Duodenal mucosa (tissue), 2 donors: ENCODE measurements around the gene SIRT6.
A peak's percentile ranks its signal among the peaks of the same experiment; 100 is the strongest.

Experiments used
- H3K27ac ChIP-seq: one replicate; pipeline ENCODE4 v1.7.0; 2013; ENCODE audit warnings: low read depth, low read length
- H3K27me3 ChIP-seq, 2 donors: one replicate each; pipeline ENCODE4 v1.7.0; 2013; ENCODE audit warnings: low read length in 2 of 2, control low read depth in 1 of 2; ENCODE audit not compliant: insufficient read depth in 2 of 2, control insufficient read depth in 1 of 2
- H3K36me3 ChIP-seq, 2 donors: one replicate each; pipeline ENCODE4 v1.7.0; 2013; ENCODE audit warnings: low read length in 2 of 2, control low read depth in 1 of 2; ENCODE audit not compliant: insufficient read depth in 2 of 2, control insufficient read depth in 1 of 2
- H3K4me1 ChIP-seq, 2 donors: one replicate each; pipeline ENCODE4 v1.7.0; 2013; ENCODE audit warnings: low read length in 2 of 2, control low read depth in 1 of 2; ENCODE audit not compliant: insufficient read depth in 2 of 2, control insufficient read depth in 1 of 2
- H3K4me3 ChIP-seq, 2 donors: one replicate each; pipeline ENCODE4 v1.7.0; 2013; ENCODE audit warnings: low read length in 2 of 2, low read depth in 1 of 2
- H3K9ac ChIP-seq, 2 donors: one replicate each; pipeline ENCODE4 v1.7.0; 2013; ENCODE audit warnings: low read length in 2 of 2, low read depth in 1 of 2
- H3K9me3 ChIP-seq, 2 donors: one replicate each; pipeline ENCODE4 v1.7.0; 2013; ENCODE audit warnings: low read length in 2 of 2, control low read depth in 1 of 2; ENCODE audit not compliant: control insufficient read depth in 1 of 2

The SIRT6 gene

DNA sequence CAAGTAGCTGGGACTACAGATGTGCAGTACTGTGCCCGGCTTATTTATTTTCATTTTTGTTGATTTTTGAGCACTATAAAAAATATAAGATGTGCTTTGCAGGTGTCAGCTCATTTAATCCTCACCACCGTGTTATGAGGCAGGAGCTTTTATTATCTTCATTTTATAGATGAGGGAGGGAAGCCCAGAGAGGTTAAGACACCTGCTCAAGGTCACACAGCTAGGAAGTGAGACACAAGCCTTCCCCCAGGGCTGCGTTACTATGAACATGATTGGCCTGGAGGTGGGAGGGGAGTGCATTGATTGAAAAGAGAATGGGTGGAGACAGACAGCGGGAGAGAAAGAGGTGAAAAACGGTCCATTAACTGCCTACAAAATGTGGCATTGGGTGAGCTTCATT, 7.3 kb upstream of the SIRT6 start:
- Histone ChIP-seq H3K36me3 (no peaks in the 10 kb centered on the region), H3K9ac (no peak overlapping the region), H3K27ac (no peak overlapping the region), H3K4me3 (no peak overlapping the region), H3K27me3 (no peaks in the 10 kb centered on the region), H3K4me1 (peaks cover 0 to 3% of the 10 kb centered on the region in 2 donors), H3K9me3 (no peaks in the 10 kb centered on the region)

DNA sequence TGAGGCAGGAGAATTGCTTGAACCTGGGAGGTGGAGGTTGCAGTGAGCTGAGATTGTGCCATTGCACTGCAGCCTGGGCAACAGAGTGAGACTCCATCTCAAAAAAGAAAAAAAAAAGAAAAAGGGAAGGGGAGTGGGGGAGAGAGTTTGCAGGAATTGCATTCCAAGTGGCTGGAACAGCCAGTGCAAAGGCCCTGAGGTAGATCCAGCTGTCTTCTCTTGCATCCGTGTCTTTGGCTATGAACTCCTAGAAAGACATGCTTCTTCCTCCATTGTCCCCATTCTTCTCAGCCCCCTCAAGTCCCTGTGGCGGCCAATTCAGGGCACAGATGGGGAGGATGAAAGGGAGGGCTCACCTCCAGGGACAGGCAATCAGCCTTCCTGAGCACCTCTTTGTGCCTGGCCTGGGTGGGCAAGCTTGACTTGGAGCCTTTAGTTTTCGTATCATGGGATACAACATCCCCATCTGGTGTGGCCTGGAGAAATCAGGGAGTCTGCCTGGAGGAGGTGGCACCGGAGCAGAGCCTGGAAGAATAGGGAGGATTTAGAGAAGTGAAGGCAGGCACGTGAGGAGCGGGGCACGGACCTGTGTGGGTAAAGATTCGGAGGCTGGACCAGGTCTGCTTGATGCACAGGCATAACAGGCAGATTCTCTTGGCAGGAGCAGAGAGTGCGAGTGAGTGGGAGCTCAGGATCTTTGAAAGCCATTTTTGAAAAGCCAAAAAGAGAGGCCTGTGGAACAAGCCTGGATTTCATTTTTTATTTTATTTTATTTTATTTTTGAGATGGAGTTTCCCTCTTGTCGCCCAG, 5.2 kb upstream of the SIRT6 start:
- H3K36me3 ChIP-seq: no peaks in the 10 kb centered on the region
- H3K4me1 ChIP-seq: peaks cover 0 to 6% of the 10 kb centered on the region in 2 donors

DNA sequence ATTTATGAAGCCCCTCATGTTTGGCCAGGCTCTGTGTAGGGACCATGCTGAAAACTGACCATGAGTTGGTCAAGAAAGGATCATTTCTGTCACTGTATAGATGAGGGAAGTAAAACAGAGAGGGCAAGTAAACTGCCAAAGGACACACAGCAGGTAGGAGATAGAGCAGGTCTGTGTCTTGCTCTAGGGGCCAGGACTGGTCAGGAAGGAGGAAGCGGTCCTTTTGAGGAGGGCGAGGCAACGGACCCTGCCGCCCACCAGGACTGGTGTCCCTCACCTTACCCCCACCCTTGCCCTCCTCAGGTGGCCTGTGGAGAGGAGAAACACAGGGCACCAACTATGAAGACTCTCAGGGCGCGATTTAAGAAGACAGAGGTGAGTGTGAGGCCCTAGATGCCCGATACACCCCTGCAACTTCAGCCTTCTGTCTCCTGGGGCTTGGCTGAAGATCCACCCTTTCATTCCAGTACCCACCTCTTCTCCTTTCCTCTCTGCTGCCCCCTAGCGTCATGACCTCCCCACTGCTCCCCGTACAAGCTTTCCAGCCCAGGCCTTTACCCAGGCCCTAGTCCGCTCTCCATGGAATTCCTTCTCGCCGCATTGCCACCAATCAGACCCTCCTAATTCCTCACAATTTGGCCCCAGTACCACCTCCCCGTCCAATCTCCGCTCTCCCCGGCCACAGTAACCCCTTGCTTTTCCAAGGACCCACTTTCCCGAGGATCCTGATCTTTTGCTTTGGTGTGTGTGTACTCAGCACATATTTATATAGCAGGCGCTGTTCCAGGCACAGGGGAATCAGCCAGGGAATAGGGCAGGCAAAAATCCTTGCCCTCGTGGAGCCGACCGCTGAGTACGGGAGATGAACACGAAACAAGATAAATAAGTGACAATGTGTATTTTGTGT, 4.0 kb upstream of the SIRT6 start:
- H3K9me3 ChIP-seq: no peaks in the 10 kb centered on the region
- no peak overlapping the region for H3K9ac ChIP-seq
- no peak overlapping the region for H3K4me3 ChIP-seq
- H3K27ac ChIP-seq: no peak overlapping the region
- H3K36me3 ChIP-seq: no peaks in the 10 kb centered on the region
- H3K27me3 ChIP-seq: no peaks in the 10 kb centered on the region
- peaks cover under 1 to 14% of the 10 kb centered on the region in 2 donors for H3K4me1 ChIP-seq

More for the DNA sequence above, 5.2 kb upstream of the SIRT6 start:
- Histone ChIP-seq H3K9me3 (no peaks in the 10 kb centered on the region), H3K27ac (no peak overlapping the region), H3K4me3 (no peak overlapping the region), H3K9ac (no peak overlapping the region), H3K27me3 (no peaks in the 10 kb centered on the region)

DNA sequence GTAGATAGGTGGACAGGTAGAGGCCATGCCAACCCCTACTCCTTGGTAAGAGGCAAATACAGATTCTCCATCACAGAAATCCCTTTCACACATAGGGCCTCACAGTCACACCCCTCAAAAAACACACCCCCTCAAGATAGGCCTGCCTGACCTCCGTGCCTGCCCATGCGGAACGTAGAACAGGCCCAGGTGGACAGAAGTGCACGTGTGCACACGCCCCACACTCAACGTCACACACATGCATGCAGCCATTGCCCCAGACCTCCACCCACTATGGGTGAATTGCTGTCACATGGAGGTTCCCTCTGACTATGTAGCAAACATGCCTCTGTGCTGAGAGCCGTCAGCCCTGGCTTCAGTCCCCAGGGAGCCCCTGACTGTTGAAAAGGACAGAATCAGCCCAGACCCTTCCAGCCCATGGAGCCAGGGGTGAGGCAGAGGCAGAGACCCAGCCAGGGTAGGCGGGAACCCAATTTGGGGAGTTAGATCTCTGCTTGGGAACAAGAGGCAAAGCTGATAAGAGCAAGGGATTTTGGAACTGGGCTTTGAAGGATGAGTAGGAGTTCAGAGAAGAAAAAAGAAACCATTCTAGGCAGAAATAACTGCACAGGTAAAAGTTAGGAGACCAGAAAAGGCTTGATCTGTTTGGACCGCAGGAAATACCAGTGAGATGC, 3.2 kb upstream of the SIRT6 start:
- Histone ChIP-seq H3K9me3 (no peaks in the 10 kb centered on the region), H3K4me3 (no peak overlapping the region), H3K36me3 (peaks cover 0 to 2% of the 10 kb centered on the region in 2 donors), H3K27ac (no peak overlapping the region), H3K9ac (no peak overlapping the region), H3K4me1 (peaks cover 8 to 22% of the 10 kb centered on the region in 2 donors), H3K27me3 (no peaks in the 10 kb centered on the region)

DNA sequence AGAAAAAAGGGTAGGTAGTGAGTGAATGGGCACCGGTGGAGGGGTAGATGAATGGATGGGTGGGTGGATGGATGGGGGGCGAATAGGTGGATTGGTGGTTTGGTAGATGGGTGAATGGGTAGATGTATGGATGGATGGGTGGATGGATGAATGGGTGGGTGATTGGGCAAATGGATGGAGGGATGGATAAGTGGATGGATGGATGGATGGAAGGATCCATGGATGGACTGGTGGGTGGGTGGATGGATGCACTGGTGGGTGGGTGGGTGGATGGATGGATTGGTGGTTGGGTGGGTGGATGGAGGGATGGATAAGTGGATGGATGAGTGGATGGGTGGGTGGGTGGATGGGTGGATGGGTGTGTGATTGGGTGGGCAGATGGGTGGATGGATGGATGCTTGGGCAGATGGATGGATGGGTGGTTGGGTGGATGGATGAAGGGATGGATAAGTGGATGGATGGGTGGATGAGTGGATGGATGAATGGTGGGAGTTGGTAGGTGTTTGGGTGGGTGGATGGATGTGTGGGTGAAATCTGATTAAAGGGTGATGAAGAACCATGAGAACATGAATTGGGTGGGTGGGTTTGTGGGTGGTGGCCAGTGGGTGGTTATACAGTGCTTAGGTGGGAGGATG, 2.5 kb upstream of the SIRT6 start:
- Histone ChIP-seq H3K9me3 (no peaks in the 10 kb centered on the region), H3K27me3 (no peaks in the 10 kb centered on the region), H3K4me1 (peaks cover 12 to 26% of the 10 kb centered on the region in 2 donors), H3K36me3 (peaks cover 0 to 7% of the 10 kb centered on the region in 2 donors), H3K9ac (no peak overlapping the region), H3K4me3 (no peak overlapping the region), H3K27ac (no peak overlapping the region)

DNA sequence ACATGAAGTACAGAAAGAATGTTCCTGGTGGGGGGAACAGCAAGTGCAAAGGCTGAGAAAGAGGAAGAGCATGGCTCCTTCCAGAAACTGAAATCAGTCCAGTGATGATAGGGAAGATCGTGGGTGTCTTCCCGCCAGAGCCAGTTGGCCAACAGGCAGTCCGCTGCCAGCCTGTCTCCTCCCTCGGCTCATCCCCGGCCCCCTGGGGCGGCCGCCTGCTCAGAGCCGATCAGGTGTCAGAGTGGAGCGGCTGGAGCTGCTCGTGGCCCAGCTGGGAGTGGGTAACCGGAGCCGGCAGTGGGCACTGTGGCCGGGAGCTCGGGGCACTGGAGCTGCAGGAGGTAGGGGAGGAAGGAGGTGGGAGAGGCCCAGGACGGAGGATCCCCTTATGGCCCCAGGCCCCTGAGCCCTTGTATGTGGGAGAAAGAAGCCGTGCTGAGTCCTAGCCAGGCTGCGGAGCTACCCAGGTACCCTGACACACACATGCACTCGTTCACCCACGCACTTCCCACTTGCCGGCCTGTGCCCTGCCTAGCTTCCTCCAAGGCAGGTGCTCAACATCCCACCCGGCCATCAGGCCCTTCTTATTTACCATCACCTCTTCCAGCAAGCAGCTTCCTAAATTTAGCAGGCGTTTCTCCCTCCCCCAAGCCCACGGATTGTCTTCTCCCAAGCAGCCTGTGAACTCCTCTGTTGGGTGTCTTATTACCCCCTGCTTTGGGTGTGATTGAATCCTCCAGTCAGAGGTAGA, 1.8 kb upstream of the SIRT6 start:
- H3K4me1 ChIP-seq: peaks cover 12 to 26% of the 10 kb centered on the region in 2 donors
- H3K27ac ChIP-seq: no peak overlapping the region
- H3K4me3 ChIP-seq: no peak overlapping the region
- H3K27me3 ChIP-seq: no peaks in the 10 kb centered on the region
- no peaks in the 10 kb centered on the region for H3K9me3 ChIP-seq
- no peak overlapping the region for H3K9ac ChIP-seq
- peaks cover 0 to 7% of the 10 kb centered on the region in 2 donors for H3K36me3 ChIP-seq

DNA sequence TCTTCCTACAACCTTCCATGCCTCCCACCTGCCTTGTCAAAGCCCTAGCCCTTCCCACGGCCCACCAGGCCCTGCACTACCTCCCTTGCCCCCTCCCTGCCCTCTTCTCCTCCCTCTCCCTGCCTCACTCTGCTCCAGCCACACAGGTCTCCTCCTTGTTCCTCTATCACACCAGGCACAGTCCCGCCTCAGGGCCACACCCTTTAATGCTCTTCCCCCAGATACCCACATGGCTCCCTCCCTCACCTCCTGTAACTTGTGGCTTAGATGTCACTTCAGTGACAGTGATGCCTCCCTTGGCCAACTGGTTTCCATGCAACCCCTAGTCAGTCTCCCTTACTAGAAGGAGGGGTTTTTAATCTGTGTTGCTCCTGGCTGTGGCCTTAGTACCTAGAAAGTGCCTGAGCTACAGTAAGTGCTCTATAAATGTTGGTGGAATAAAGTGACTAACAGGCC, 1.3 kb downstream of the SIRT6 start:
- Histone ChIP-seq H3K4me1 (peaks cover 12 to 24% of the 10 kb centered on the region in 2 donors), H3K27me3 (no peaks in the 10 kb centered on the region), H3K9ac (peak overlapping the region; percentile 6 to 32), H3K27ac (no peak overlapping the region), H3K4me3 (peak overlapping the region; percentile 40 to 47), H3K36me3 (peaks cover 3 to 14% of the 10 kb centered on the region in 2 donors), H3K9me3 (no peaks in the 10 kb centered on the region)

DNA sequence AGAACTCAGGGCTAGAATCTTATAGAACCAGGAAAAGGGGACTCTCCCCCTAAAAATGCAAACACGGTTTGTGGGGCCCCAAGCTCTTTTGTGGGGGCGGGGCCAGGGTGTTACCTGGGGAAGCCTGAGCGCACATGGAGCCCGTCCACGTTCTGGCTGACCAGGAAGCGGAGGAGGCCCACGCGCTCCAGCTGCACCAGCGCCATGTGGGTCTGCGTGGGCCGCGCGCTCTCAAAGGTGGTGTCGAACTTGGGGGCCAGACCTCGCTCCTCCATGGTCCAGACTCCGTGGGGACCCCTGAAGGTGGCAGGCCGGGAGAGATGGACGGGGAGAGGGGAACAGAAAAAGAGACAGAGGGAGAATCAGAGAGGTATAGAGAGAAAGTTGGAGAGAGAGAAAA, 3.4 kb downstream of the SIRT6 start:
- H3K27ac ChIP-seq: no peak overlapping the region
- no peak overlapping the region for H3K9ac ChIP-seq
- no peaks in the 10 kb centered on the region for H3K27me3 ChIP-seq
- H3K9me3 ChIP-seq: no peaks in the 10 kb centered on the region
- H3K4me1 ChIP-seq: peaks cover 12 to 23% of the 10 kb centered on the region in 2 donors
- no peak overlapping the region for H3K4me3 ChIP-seq
- H3K36me3 ChIP-seq: peaks cover 3 to 22% of the 10 kb centered on the region in 2 donors

DNA sequence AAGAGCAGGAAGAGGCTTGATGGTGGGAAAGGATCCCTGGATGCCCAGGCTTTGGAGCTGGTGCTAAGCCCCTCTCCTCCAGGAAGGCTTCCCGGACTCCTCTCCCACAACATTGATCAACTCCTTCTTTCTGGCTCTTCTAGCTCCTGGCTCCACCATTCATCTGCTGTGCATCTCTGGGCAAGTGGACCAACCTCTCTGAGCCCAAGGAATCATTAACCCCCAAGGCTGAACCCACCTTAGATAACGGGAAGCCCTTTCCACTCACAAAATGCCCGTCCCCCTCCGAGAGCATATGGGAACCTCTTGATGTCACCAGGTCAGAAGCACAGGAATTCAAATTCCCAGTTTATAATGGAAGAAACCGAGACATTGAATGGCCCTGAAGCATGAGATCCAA, 5.2 kb downstream of the SIRT6 start:
- peaks cover 12 to 20% of the 10 kb centered on the region in 2 donors for H3K4me1 ChIP-seq
- H3K4me3 ChIP-seq: no peak overlapping the region
- H3K27ac ChIP-seq: no peak overlapping the region
- H3K9ac ChIP-seq: no peak overlapping the region
- no peaks in the 10 kb centered on the region for H3K27me3 ChIP-seq
- H3K9me3 ChIP-seq: no peaks in the 10 kb centered on the region
- H3K36me3 ChIP-seq: peaks cover 3 to 22% of the 10 kb centered on the region in 2 donors
